ENCODE measurements around the gene SMIM13.
"Not testable (repeated sequence)": the region's sequence is repeated elsewhere in the genome, so short reads cannot be mapped to it uniquely, and the experiment has no call there.

Gene SMIM13

GRCh38 chr6:11103065-11103464 is 9.4 kb downstream of the SMIM13 start:
- TF ChIP-seq CTCF (IDR thresholded peaks at IDR 0.05; ENCODE audit: low read depth, low read length), result no peak
- Histone ChIP-seq H3K4me3 (ENCODE audit: low read depth, low read length) (no peak overlapping the region), H3K9me3 (ENCODE audit: severe bottlenecking) (peaks cover 2% of the 10 kb centered on the region), H3K27me3 (ENCODE audit: insufficient read depth, low read depth, severe bottlenecking) (no peaks in the 10 kb centered on the region), H3K27ac (no peak overlapping the region), H3K36me3 (peaks cover 62% of the 10 kb centered on the region)
- DNase-seq, result no peak

DNA sequence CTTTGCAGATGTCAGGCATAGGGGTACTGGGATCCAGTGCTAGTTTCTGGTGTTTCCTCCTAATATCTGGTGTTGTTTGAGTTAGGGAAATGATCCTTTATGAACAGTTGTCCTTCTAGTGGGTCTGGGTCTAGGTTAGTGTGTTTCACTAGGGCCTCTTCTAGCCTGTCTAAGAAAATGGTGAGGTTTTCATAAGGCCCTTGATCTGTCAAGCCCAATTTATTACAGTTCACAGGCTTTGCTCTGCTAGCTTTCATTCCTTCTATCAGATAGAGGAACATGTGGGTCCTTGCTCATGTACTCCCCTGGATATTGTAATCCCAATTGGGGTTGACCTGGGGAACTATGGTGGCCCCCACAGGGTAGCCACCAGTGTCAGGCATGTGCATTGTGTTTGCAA is 15.1 kb downstream of the SMIM13 start:
- H3K4me3 ChIP-seq (ENCODE audit: low read depth, low read length), result no peak overlapping the region
- H3K36me3 ChIP-seq, result peaks cover 38% of the 10 kb centered on the region
- H3K9me3 ChIP-seq (ENCODE audit: severe bottlenecking), result peaks cover 2% of the 10 kb centered on the region
- no peak overlapping the region for H3K27ac ChIP-seq
- no peak for DNase-seq
- no peak for TF ChIP-seq CTCF (IDR thresholded peaks at IDR 0.05; ENCODE audit: low read depth, low read length)
- H3K27me3 ChIP-seq (ENCODE audit: insufficient read depth, low read depth, severe bottlenecking), result no peaks in the 10 kb centered on the region

GRCh38 chr6:11110921-11111768 is 17.5 kb downstream of the SMIM13 start, which contains the start of gene ERVFRD-1:
ERVFRD-1 (minus strand) TSS chr6:11111725; CDS start chr6:11105310, 6,415 bp downstream.
- Histone ChIP-seq H3K27me3 (ENCODE audit: insufficient read depth, low read depth, severe bottlenecking) (no peaks in the 10 kb centered on the region), H3K27ac (no peak within 1 kb of the TSS), H3K36me3 (peaks cover 34% of the 10 kb centered on the region), H3K9me3 (ENCODE audit: severe bottlenecking) (no peaks in the 10 kb centered on the region), H3K4me3 (ENCODE audit: low read depth, low read length) (no peak within 1 kb of the TSS)
- DNase-seq, result no peak
- TF ChIP-seq CTCF (IDR thresholded peaks at IDR 0.05; ENCODE audit: low read depth, low read length), result no peak

DNA sequence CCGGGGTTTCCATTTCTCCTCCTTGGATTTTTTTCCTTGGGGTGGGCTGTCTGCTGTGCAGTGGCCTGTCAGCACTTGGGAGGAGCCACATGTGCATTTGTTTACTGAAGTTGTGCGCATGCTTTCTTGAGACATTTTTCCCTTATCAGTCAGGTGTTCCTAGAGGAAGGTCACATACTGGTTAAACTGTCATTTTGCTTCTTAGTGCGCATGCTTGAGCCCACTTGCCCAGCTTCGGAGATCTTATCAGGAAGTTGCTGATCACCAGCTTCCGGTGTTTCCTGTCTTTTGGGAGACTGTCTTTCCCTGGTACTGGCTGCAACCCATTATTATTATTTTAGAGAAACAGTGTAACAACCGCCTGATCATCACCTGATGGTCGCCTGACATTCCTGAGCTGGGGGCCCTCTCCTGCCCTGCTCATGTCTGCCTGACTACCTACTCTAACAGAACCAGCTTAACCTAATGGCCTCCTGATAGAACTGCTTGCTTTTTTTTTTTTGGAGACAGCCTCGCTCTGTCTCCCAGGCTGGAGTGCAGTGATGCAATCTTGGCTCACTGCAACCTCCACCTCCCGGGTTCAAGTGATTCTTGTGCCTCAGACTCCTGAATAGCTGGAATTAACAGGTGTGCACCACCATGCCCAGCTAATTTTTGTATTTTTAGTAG is 18.3 kb downstream of the SMIM13 start:
- Histone ChIP-seq H3K27ac (no peak overlapping the region), H3K9me3 (ENCODE audit: severe bottlenecking) (no peaks in the 10 kb centered on the region), H3K36me3 (peaks cover 34% of the 10 kb centered on the region), H3K27me3 (ENCODE audit: insufficient read depth, low read depth, severe bottlenecking) (no peaks in the 10 kb centered on the region), H3K4me3 (ENCODE audit: low read depth, low read length) (no peak overlapping the region)
- TF ChIP-seq CTCF (IDR thresholded peaks at IDR 0.05; ENCODE audit: low read depth, low read length), result no peak
- DNase-seq, result no peak

DNA sequence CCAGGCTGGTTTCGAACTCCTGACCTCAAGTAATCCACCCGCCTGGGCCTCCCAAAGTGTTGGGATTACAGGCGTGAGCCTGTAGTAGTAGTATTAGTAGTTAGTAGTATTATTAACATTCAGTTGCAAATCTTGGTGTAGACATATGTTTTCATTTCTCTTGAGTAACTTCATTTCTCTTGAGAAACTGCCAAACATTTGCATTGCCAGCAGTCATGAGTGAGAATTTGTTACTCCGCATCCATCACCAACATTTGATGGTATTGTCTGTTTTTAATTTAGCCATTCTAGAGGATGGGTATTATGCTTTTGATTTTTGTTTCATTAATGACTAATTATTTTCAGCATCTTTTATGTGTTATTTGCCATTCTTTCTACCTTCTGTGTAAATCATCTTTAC is 19.4 kb downstream of the SMIM13 start:
- H3K27me3 ChIP-seq (ENCODE audit: insufficient read depth, low read depth, severe bottlenecking), result no peaks in the 10 kb centered on the region
- no peak for DNase-seq
- TF ChIP-seq CTCF (IDR thresholded peaks at IDR 0.05; ENCODE audit: low read depth, low read length), result no peak
- no peak overlapping the region for H3K27ac ChIP-seq
- H3K36me3 ChIP-seq, result peaks cover 32% of the 10 kb centered on the region
- H3K4me3 ChIP-seq (ENCODE audit: low read depth, low read length), result no peak overlapping the region
- H3K9me3 ChIP-seq (ENCODE audit: severe bottlenecking), result no peaks in the 10 kb centered on the region

GRCh38 chr6:11115808-11116536 is 22.3 kb downstream of the SMIM13 start:
- not testable (repeated sequence) for H3K4me3 ChIP-seq (ENCODE audit: low read depth, low read length); DNase-seq

More at GRCh38 chr6:11115808-11116536, 22.3 kb downstream of the SMIM13 start:
- not testable (repeated sequence) for H3K9me3 ChIP-seq (ENCODE audit: severe bottlenecking); H3K27me3 ChIP-seq (ENCODE audit: insufficient read depth, low read depth, severe bottlenecking); H3K27ac ChIP-seq
- H3K36me3 ChIP-seq, result peaks cover 38% of the 10 kb centered on the region
